WTC11 (cell line): ENCODE data around the gene DTX4. TPM values are rescaled to one million over a fixed set of nuclear protein-coding genes. Genes with fewer than 3 reads are reported as not detected.

Source experiments
- ATAC-seq: fragments of 200-7000 bp; cut with Tn5 transposase; 2 replicates; pipeline ENCODE4 v1.10.0; 2021; ENCODE audit warnings: mild to moderate bottlenecking, moderate library complexity
- CTCF ChIA-PET: fragments of 300-600 bp; sonication (Branson Sonifier 250); formaldehyde crosslinking; loops from one replicate; lab custom pipeline; 2021; ENCODE audit warnings: antibody characterized with exemption; lab: Charles Lee
- POLR2A ChIA-PET: fragments of 350-600 bp; sonication (Branson Sonifier 250); formaldehyde crosslinking; loops from one replicate; lab custom pipeline; 2021; ENCODE audit warnings: antibody characterized with exemption; lab: Charles Lee
- DNase-seq: peaks from one replicate; pipeline ENCODE4 v3.0.0; 2021; ENCODE audit warnings: low spot score
- H3K27ac Mint-ChIP-seq: 2 replicates; pipeline ENCODE4 v1.8.0; 2021; ENCODE audit warnings: mixed read lengths
- H3K27me3 Mint-ChIP-seq: 2 replicates; pipeline ENCODE4 v1.8.0; 2021; ENCODE audit warnings: low read depth, mild to moderate bottlenecking, moderate library complexity, mixed read lengths
- H3K36me3 Mint-ChIP-seq: 2 replicates; pipeline ENCODE4 v1.8.0; 2021; ENCODE audit warnings: mixed read lengths
- H3K4me1 Mint-ChIP-seq: 2 replicates; pipeline ENCODE4 v1.8.0; 2022; ENCODE audit warnings: mixed read lengths
- H3K4me3 Mint-ChIP-seq: 2 replicates; pipeline ENCODE4 v1.8.0; 2021; ENCODE audit warnings: mild to moderate bottlenecking, moderate library complexity, mixed read lengths
- H3K9me3 Mint-ChIP-seq: 2 replicates; pipeline ENCODE4 v1.8.0; 2021; ENCODE audit warnings: mixed read lengths
- SMAD3 ChIP-seq: sonication (generic); formaldehyde crosslinking; IDR thresholded peaks from 2 replicates; pipeline ENCODE4 v1.8.0; 2022; ENCODE audit warnings: missing genetic modification reagents, mild to moderate bottlenecking, borderline replicate concordance
- SP1 ChIP-seq: sonication (generic); formaldehyde crosslinking; conservative IDR thresholded peaks from 2 replicates; pipeline ENCODE4 v1.8.1; 2022; ENCODE audit warnings: missing genetic modification reagents
- TEAD4 ChIP-seq: sonication (generic); formaldehyde crosslinking; IDR thresholded peaks from 2 replicates; pipeline ENCODE4 v1.8.0; 2022; ENCODE audit warnings: mild to moderate bottlenecking, missing genetic modification reagents
- ZNF263 ChIP-seq: sonication (generic); formaldehyde crosslinking; IDR thresholded peaks from 2 replicates; pipeline ENCODE4 v1.8.1; 2022; ENCODE audit warnings: low read depth, mild to moderate bottlenecking, moderate library complexity, missing genetic modification reagents
- ZNF671 ChIP-seq: fragments of 250-450 bp; sonication (Bioruptor Pico); IDR thresholded peaks from 2 replicates; pipeline ENCODE4 v1.8.0; 2021; ENCODE audit warnings: mild to moderate bottlenecking
- total RNA-seq: library from RNA; stranded (reverse); gene quantifications from 3 replicates; pipeline ENCODE4 v1.2.3, GENCODE V29; 2021
- TF ChIP-seq, protein P1 (sequence below): sonication (generic); formaldehyde crosslinking; IDR thresholded peaks from 2 replicates; pipeline ENCODE4 v1.8.0; 2022; ENCODE audit warnings: mild to moderate bottlenecking, missing genetic modification reagents
- TF ChIP-seq, protein P2 (sequence below): fragments of 250-450 bp; sonication (Bioruptor Pico); IDR thresholded peaks from 2 replicates; pipeline ENCODE4 v1.8.0; 2021; ENCODE audit warnings: mild to moderate bottlenecking
- TF ChIP-seq, protein P3 (sequence below): sonication (generic); formaldehyde crosslinking; IDR thresholded peaks from 2 replicates; pipeline ENCODE4 v1.8.0; 2023; ENCODE audit warnings: missing genetic modification reagents, mild to moderate bottlenecking, borderline replicate concordance
- TF ChIP-seq, protein P4 (sequence below): fragments of 250-450 bp; sonication (Bioruptor Pico); IDR thresholded peaks from 2 replicates; pipeline ENCODE4 v2.1.2; 2022; ENCODE audit warnings: mild to moderate bottlenecking, moderate library complexity

Gene DTX4
- total RNA-seq, 1 experiment from 2014 or later, result 15.5 TPM

DNA sequence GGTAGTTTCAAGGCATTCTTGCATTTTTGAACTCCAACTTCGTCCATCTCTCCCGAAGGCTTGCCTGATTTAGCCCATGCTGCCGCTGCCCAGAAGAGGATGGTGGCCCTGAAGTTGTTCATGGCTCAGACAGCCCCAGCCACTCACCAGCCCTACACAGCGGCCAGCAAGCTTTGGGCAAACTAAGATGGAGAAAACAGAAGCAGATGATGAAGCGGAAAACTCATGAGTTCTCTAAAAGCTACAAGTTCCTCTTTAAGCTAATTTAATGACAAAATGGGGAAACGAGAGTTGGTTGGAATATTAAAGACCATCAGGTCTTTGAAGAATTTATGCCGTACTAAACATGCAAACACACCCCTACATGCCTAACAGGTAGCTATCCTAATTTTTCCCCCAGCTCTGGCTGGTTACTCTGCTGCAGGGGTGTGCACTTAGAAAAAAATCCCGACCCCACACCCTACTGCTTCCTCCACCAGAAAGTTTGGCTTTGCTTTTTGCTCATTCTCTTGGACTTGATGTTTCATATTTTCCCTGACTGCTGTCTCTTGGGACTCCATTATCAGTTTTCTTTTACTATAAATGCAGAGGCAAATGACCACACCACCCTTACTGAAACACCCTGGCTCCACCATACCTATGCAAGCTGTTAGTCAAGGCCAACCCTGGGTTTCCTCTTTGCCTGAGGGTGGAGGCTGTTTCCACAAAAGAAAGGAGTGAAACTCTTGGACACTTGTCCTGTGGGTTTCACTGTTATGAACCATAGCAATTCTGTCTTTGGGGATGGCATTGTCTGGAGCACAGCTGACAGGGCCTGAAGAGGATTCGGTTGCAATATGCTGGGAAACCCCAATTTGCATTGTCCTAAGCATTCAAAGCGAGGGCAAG is 41.1 kb downstream of the DTX4 start, which contains the start of gene MPEG1 (continued):
- TF ChIP-seq SMAD3 (CRISPR knock-in tag), result no peak
- TF ChIP-seq, protein P1, sequence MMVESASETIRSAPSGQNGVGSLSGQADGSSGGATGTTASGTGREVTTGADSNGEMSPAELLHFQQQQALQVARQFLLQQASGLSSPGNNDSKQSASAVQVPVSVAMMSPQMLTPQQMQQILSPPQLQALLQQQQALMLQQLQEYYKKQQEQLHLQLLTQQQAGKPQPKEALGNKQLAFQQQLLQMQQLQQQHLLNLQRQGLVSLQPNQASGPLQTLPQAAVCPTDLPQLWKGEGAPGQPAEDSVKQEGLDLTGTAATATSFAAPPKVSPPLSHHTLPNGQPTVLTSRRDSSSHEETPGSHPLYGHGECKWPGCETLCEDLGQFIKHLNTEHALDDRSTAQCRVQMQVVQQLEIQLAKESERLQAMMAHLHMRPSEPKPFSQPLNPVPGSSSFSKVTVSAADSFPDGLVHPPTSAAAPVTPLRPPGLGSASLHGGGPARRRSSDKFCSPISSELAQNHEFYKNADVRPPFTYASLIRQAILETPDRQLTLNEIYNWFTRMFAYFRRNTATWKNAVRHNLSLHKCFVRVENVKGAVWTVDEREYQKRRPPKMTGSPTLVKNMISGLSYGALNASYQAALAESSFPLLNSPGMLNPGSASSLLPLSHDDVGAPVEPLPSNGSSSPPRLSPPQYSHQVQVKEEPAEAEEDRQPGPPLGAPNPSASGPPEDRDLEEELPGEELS (CRISPR knock-in tag), result no peak
- TF ChIP-seq ZNF263 (CRISPR knock-in tag), result no peak
- TF ChIP-seq, all 79 proteins: peak for 0

DNA sequence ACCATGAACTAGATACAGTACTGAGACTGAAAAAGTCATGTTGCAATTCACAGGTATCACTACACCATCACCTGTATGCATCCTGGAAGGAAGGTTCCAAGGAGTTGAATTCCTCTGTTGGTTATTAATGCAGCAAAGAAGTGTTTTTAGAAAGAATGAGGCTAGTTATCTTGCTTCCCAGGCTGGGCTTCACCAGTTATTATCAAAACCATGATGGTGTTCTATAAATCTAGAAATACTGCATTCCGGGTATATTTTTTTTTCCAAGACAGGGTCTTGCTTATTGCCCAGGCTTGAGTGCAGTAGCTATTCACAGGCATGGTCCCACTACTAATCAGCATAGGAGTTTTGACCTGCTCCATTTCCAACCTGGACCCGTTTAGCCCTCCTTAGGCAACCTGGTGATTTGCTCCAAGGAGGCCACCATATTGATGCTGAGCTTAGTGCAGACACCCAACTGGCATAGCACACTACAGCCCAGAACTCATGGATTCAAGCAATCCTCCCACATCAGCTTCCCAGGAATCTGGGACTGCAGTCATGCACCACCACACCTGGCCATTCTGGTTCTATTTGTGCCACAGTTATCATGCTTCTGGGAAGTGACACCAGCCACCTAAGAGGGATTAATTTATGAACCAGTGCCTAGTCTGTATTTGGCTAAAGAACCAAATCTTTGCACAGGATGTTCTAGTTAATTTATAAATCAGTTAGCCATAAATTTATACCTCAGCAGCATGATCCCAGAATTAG is 42.4 kb downstream of the DTX4 start:
- Mint-ChIP-seq H3K9me3 (0 out of 2 replicates have a peak, but pooled peaks cover 3% of the 10 kb centered on the region), H3K36me3 (no peaks in the 10 kb centered on the region), H3K4me1 (no peaks in the 10 kb centered on the region), H3K4me3 (no peak overlapping the region), H3K27ac (no peak overlapping the region), H3K27me3 (no peaks in the 10 kb centered on the region; the same call in 1 of the 2 replicates)
- ATAC-seq (no peak), DNase-seq (no peak)
- CTCF ChIA-PET, result no interaction called here
- TF ChIP-seq ZNF671 (CRISPR knock-in tag) (no peak), SP1 (CRISPR knock-in tag) (no peak), TEAD4 (CRISPR knock-in tag) (no peak), SMAD3 (CRISPR knock-in tag) (no peak)
- TF ChIP-seq, protein P2, sequence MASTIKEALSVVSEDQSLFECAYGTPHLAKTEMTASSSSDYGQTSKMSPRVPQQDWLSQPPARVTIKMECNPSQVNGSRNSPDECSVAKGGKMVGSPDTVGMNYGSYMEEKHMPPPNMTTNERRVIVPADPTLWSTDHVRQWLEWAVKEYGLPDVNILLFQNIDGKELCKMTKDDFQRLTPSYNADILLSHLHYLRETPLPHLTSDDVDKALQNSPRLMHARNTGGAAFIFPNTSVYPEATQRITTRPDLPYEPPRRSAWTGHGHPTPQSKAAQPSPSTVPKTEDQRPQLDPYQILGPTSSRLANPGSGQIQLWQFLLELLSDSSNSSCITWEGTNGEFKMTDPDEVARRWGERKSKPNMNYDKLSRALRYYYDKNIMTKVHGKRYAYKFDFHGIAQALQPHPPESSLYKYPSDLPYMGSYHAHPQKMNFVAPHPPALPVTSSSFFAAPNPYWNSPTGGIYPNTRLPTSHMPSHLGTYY (CRISPR knock-in tag), result no peak
- TF ChIP-seq, protein P3, sequence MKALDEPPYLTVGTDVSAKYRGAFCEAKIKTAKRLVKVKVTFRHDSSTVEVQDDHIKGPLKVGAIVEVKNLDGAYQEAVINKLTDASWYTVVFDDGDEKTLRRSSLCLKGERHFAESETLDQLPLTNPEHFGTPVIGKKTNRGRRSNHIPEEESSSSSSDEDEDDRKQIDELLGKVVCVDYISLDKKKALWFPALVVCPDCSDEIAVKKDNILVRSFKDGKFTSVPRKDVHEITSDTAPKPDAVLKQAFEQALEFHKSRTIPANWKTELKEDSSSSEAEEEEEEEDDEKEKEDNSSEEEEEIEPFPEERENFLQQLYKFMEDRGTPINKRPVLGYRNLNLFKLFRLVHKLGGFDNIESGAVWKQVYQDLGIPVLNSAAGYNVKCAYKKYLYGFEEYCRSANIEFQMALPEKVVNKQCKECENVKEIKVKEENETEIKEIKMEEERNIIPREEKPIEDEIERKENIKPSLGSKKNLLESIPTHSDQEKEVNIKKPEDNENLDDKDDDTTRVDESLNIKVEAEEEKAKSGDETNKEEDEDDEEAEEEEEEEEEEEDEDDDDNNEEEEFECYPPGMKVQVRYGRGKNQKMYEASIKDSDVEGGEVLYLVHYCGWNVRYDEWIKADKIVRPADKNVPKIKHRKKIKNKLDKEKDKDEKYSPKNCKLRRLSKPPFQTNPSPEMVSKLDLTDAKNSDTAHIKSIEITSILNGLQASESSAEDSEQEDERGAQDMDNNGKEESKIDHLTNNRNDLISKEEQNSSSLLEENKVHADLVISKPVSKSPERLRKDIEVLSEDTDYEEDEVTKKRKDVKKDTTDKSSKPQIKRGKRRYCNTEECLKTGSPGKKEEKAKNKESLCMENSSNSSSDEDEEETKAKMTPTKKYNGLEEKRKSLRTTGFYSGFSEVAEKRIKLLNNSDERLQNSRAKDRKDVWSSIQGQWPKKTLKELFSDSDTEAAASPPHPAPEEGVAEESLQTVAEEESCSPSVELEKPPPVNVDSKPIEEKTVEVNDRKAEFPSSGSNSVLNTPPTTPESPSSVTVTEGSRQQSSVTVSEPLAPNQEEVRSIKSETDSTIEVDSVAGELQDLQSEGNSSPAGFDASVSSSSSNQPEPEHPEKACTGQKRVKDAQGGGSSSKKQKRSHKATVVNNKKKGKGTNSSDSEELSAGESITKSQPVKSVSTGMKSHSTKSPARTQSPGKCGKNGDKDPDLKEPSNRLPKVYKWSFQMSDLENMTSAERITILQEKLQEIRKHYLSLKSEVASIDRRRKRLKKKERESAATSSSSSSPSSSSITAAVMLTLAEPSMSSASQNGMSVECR (CRISPR knock-in tag), result no peak
- TF ChIP-seq, protein P4, sequence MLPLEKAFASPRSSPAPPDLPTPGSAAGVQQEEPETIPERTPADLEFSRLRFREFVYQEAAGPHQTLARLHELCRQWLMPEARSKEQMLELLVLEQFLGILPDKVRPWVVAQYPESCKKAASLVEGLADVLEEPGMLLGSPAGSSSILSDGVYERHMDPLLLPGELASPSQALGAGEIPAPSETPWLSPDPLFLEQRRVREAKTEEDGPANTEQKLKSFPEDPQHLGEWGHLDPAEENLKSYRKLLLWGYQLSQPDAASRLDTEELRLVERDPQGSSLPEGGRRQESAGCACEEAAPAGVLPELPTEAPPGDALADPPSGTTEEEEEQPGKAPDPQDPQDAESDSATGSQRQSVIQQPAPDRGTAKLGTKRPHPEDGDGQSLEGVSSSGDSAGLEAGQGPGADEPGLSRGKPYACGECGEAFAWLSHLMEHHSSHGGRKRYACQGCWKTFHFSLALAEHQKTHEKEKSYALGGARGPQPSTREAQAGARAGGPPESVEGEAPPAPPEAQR, result no peak
- POLR2A ChIA-PET, result no interaction called here
